A549 (cell line): ENCODE measurements around the gene KCNMA1.

Source experiments
- CBX2 ChIP-seq: fragments of 200-600 bp; sonication (generic); IDR thresholded peaks from 2 replicates; pipeline ENCODE4 v1.6.1; 2016; ENCODE audit warnings: low read depth, mild to moderate bottlenecking, borderline replicate concordance
- CHD2 ChIP-seq: fragments of 150-350 bp; IDR thresholded peaks from 2 replicates; pipeline ENCODE4 v1.6.1; 2014; ENCODE audit warnings: low read length; ENCODE audit not compliant: partially characterized antibody
- EP300 ChIP-seq, 2 experiments: fragments of >200 bp; sonication (Bioruptor Twin); formaldehyde crosslinking; IDR thresholded peaks; 2 replicates in 1 of 2; 3 replicates in 1 of 2; pipeline ENCODE4 v1.6.1; 2016 to 2017
- GATA3 ChIP-seq: IDR thresholded peaks from 2 replicates; pipeline ENCODE4 v1.6.1; 2012; ENCODE audit warnings: borderline replicate concordance
- MAFK ChIP-seq: fragments of 450-650 bp; IDR thresholded peaks from 2 replicates; pipeline ENCODE4 v1.6.1; 2014; ENCODE audit not compliant: partially characterized antibody
- RAD21 ChIP-seq, 2 experiments: fragments of >200 bp in 1 of 2; sonication (Bioruptor Twin) in 1 of 2; formaldehyde crosslinking in 1 of 2; IDR thresholded peaks in 1 of 2; conservative IDR thresholded peaks in 1 of 2; 2 replicates in 1 of 2; 3 replicates in 1 of 2; pipeline ENCODE4 v1.6.1; 2012 to 2018; ENCODE audit warnings: inconsistent platforms in 1 of 2
- TF ChIP-seq, protein P1 (sequence below): fragments of >200 bp; sonication (Bioruptor Twin); formaldehyde crosslinking; IDR thresholded peaks from 3 replicates; pipeline ENCODE4 v1.5.1; 2016

DNA sequence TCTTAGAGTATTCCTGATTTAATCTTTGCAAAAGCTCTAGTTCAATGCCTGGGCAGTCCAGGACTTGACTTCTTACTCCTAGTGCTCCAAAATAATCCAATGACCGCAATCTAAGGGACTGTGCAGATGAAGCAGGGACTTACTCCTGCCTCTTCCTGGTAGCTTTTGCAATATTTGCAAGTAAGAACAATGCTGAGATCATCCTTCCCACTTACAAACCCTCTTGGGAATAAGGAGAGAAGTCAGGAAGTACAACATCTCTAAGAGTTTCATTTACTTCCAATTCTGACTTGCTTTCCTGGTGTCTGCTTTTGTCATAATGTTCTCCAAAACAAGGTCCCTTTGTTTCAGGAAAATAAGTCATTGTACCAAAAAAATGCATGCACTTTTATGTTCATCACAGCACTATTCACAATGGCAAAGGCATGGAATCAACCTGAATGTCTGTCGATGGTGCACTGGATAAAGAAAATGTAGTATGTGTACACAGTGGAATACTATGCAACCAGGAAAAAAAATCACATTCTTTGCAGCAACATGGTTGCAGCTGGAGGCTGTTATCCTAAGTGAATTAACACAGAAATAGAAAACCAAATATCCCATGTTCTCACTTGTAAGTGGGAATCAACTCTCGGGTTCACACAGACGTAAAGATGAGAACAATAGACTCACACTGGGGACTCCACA is 7.1 kb upstream of the KCNMA1 start:
- TF ChIP-seq EP300 (IDR thresholded peaks at IDR 0.05) (no peak), GATA3 (no peak), CHD2 (no peak), MAFK (no peak), CBX2 (no peak), RAD21 (conservative IDR thresholded peaks at IDR 0.05 in 1 of 2, IDR thresholded peaks at IDR 0.05 in 1 of 2) (no peak)
- TF ChIP-seq, protein P1, sequence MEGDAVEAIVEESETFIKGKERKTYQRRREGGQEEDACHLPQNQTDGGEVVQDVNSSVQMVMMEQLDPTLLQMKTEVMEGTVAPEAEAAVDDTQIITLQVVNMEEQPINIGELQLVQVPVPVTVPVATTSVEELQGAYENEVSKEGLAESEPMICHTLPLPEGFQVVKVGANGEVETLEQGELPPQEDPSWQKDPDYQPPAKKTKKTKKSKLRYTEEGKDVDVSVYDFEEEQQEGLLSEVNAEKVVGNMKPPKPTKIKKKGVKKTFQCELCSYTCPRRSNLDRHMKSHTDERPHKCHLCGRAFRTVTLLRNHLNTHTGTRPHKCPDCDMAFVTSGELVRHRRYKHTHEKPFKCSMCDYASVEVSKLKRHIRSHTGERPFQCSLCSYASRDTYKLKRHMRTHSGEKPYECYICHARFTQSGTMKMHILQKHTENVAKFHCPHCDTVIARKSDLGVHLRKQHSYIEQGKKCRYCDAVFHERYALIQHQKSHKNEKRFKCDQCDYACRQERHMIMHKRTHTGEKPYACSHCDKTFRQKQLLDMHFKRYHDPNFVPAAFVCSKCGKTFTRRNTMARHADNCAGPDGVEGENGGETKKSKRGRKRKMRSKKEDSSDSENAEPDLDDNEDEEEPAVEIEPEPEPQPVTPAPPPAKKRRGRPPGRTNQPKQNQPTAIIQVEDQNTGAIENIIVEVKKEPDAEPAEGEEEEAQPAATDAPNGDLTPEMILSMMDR: no peak
